ENCODE measurements around the gene ARHGAP10. TPM values are rescaled to one million over a fixed set of nuclear protein-coding genes. Genes with fewer than 3 reads are reported as not detected.

Gene ARHGAP10
- total RNA-seq, 3 donors from 2014 or later (not counting 1 experiment from before 2014, with no cell fraction given), result 13.9 to 28.7 (median 23.2) TPM

GRCh38 chr4:147842573-147842972 is 110.7 kb downstream of the ARHGAP10 start:
- Histone ChIP-seq H3K4me1 (ENCODE audit: control insufficient read depth, insufficient read depth, low read length) (peaks cover 6% of the 10 kb centered on the region), H3K27me3 (ENCODE audit: control insufficient read depth, insufficient read depth, low read length) (no peaks in the 10 kb centered on the region), H3K27ac (ENCODE audit: low read length) (no peak overlapping the region), H3K4me3 (ENCODE audit: low read length) (no peak overlapping the region), H3K36me3 (ENCODE audit: control insufficient read depth, insufficient read depth, low read length) (no peaks in the 10 kb centered on the region), H3K9me3 (ENCODE audit: control insufficient read depth, insufficient read depth, low read length) (no peaks in the 10 kb centered on the region)
- TF ChIP-seq CTCF (IDR thresholded peaks at IDR 0.05), result no peak
- H3K9me3 Mint-ChIP-seq, result no peaks in the 10 kb centered on the region
- no peaks in the 10 kb centered on the region for H3K36me3 Mint-ChIP-seq
- intact Hi-C loops (cut with micrococcal nuclease), result no loop called here
- H3K4me1 Mint-ChIP-seq, result peaks cover 19% of the 10 kb centered on the region in 2 donors
- H3K27me3 Mint-ChIP-seq (ENCODE audit: low read depth in 2 of 2), result no peaks in the 10 kb centered on the region
- peak overlapping the region; percentile 44 to 69 for H3K27ac Mint-ChIP-seq
- DNase-seq (no peak), ATAC-seq (no peak)
- 94% methylated on average over 6 of the region's 6 CpGs for WGBS (ENCODE audit: insufficient coverage)
- no peak overlapping the region for H3K4me3 Mint-ChIP-seq

GRCh38 chr4:147843162-147843561 is 111.3 kb downstream of the ARHGAP10 start:
- Mint-ChIP-seq H3K27ac (peak overlapping the region; percentile 44 to 69), H3K4me1 (peaks cover 19% of the 10 kb centered on the region in 2 donors), H3K27me3 (ENCODE audit: low read depth in 2 of 2) (no peaks in the 10 kb centered on the region), H3K36me3 (no peaks in the 10 kb centered on the region), H3K9me3 (no peaks in the 10 kb centered on the region), H3K4me3 (no peak overlapping the region)
- Histone ChIP-seq H3K36me3 (ENCODE audit: control insufficient read depth, insufficient read depth, low read length) (no peaks in the 10 kb centered on the region), H3K27ac (ENCODE audit: low read length) (no peak overlapping the region), H3K9me3 (ENCODE audit: control insufficient read depth, insufficient read depth, low read length) (no peaks in the 10 kb centered on the region), H3K4me1 (ENCODE audit: control insufficient read depth, insufficient read depth, low read length) (peaks cover 6% of the 10 kb centered on the region), H3K27me3 (ENCODE audit: control insufficient read depth, insufficient read depth, low read length) (no peaks in the 10 kb centered on the region), H3K4me3 (ENCODE audit: low read length) (no peak overlapping the region)
- 78% methylated on average over 5 of the region's 5 CpGs for WGBS (ENCODE audit: insufficient coverage)
- intact Hi-C loops (cut with micrococcal nuclease), result no loop called here
- DNase-seq (peak in 1 of 2 donors; percentile 38), ATAC-seq (no peak)
- TF ChIP-seq CTCF (IDR thresholded peaks at IDR 0.05), result no peak

- Mint-ChIP-seq H3K4me1 (peaks cover 7 to 13% of the 10 kb centered on the region in 2 donors), H3K9me3 (no peaks in the 10 kb centered on the region), H3K27ac (no peak overlapping the region), H3K4me3 (no peak overlapping the region), H3K36me3 (no peaks in the 10 kb centered on the region), H3K27me3 (ENCODE audit: low read depth in 2 of 2) (no peaks in the 10 kb centered on the region)
- Histone ChIP-seq H3K27me3 (ENCODE audit: control insufficient read depth, insufficient read depth, low read length) (no peaks in the 10 kb centered on the region), H3K36me3 (ENCODE audit: control insufficient read depth, insufficient read depth, low read length) (no peaks in the 10 kb centered on the region), H3K4me1 (ENCODE audit: control insufficient read depth, insufficient read depth, low read length) (peaks cover 6% of the 10 kb centered on the region), H3K4me3 (ENCODE audit: low read length) (no peak overlapping the region), H3K27ac (ENCODE audit: low read length) (no peak overlapping the region), H3K9me3 (ENCODE audit: control insufficient read depth, insufficient read depth, low read length) (no peaks in the 10 kb centered on the region)
- DNase-seq (no peak), ATAC-seq (no peak)
- no peak for TF ChIP-seq CTCF (IDR thresholded peaks at IDR 0.05)
- WGBS (ENCODE audit: insufficient coverage), result 96% methylated on average over 7 of the region's 7 CpGs
- intact Hi-C loops (cut with micrococcal nuclease), result loop anchor here (5.0 kb wide), 1 partner anchor 112 kb away; the partner anchor contains the start of gene ARHGAP10
Observed at GRCh38 chr4:147844781-147845180, 112.9 kb downstream of the ARHGAP10 start.
